Measurements from ENCODE around the gene TTLL12. TPM values are rescaled to one million over a fixed set of nuclear protein-coding genes. Genes with fewer than 3 reads are reported as not detected.

Gene TTLL12
- total RNA-seq, 1 experiment from 2014 or later: 100 TPM

DNA sequence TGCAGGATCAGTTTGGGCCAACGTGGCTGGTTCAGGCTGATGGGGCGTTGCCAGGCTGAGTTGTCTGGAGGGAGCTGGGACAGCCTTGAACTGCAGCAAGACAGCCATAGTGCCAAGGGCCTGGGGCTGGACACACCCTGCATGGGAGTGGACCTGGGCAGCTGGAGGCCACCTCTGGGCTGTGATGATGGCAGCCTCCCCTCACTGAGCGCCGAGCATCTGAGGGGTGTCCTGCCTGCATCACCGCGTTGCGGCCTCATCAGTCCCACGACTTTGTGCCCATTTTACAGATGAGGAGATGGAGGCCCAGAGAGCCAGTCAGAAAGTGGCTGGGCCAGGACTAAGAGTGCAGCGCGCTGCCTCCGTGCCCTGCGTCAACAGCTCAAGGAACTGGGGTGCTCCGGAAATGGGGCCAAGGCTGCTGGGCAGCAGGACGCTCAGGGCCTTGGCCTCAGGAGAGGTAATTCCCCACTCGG lies 36.2 kb downstream of the TTLL12 start:
- intact Hi-C loops (cut with micrococcal nuclease): no loop called here
- DNase-seq (ENCODE audit: low read depth, low spot score): no peak
- POLR2A ChIA-PET: interaction anchor here (1.0 to 1.4 kb wide), 2 partner anchors 23 to 37 kb away, joined by 4 read pairs; no protein-coding TSS in a partner anchor

DNA sequence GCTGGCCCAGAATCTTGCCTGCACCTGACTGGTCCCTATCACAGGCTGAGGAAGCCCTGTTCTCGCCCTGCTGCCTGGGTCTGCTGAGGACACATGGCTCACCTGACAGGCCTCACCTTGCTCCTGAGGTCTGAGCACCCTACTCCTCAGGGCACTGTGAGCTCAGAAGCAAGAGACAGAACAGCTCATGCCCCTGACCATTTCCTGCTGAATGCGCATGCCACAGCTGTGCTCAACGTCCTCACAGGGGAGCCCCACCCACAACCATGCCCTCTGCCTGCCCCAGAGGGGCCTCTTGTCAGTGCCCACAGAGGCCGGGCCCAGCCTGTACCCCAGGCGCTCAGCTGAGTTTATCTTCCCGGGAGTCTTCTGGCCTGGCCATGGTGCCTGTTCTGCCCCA lies 38.4 kb downstream of the TTLL12 start:
- H3K9ac ChIP-seq (ENCODE audit: low read length): no peak overlapping the region
- no peak for ATAC-seq

More for the DNA sequence above, 36.2 kb downstream of the TTLL12 start:
- CTCF ChIA-PET: interaction anchor here (0.7 kb wide), 1 partner anchor 14 kb away, joined by 3 read pairs; no protein-coding TSS in a partner anchor
- no peaks in the 10 kb centered on the region for H3K27me3 ChIP-seq (ENCODE audit: insufficient read depth, low read length)
- H2AFZ ChIP-seq (ENCODE audit: low read depth, low read length, poor library complexity, severe bottlenecking): no peak overlapping the region
- H3K4me2 ChIP-seq (ENCODE audit: low read length): peak overlapping the region; percentile 99
- BruUV-seq (replicated peaks): no TSS peak
- peak overlapping the region; percentile 92; the same call in 1 of the 2 replicates for H3K27ac ChIP-seq (ENCODE audit: low read depth, low read length)
- TF ChIP-seq EGR1 (IDR thresholded peaks at IDR 0.05; ENCODE audit: low read depth) (no peak), CEBPB (IDR thresholded peaks at IDR 0.05; ENCODE audit: low read depth) (no peak), CBX3 (IDR thresholded peaks at IDR 0.05; ENCODE audit: low read depth) (no peak)
- H3K9ac ChIP-seq (ENCODE audit: low read length): peak overlapping the region; percentile 78
- H3K9me2 ChIP-seq (ENCODE audit: insufficient read depth): no peaks in the 10 kb centered on the region
- no peaks in the 10 kb centered on the region for H4K20me1 ChIP-seq (ENCODE audit: insufficient read depth)
- H3K4me1 ChIP-seq (ENCODE audit: control insufficient read depth in 1 of 2, insufficient read depth in 2 of 2, low read length in 2 of 2): peaks cover 9 to 35% of the 10 kb centered on the region in 2 experiments
- RAD21 ChIA-PET (ENCODE audit: low non-redundant PET in 1 of 2, low total read pairs in 2 of 2, uncharacterized antibody in 2 of 2, unreplicated experiment in 2 of 2): interaction anchor here in 1 of 2 experiments (0.8 kb wide), 1 partner anchor 44 kb away, joined by 3 read pairs; no protein-coding TSS in a partner anchor
- no peaks in the 10 kb centered on the region; a peak in 1 of 4 replicates for H3K36me3 ChIP-seq (ENCODE audit: control insufficient read depth in 1 of 2, insufficient read depth in 2 of 2, low read length in 2 of 2)
- peak; percentile 1; the same call in 1 of the 2 replicates for ATAC-seq
- H3K9me3 ChIP-seq (ENCODE audit: control insufficient read depth in 1 of 2, insufficient read depth in 1 of 2, low read depth in 1 of 2, low read length in 2 of 2): no peaks in the 10 kb centered on the region
- peaks cover 40% of the 10 kb centered on the region for H3K79me2 ChIP-seq (ENCODE audit: insufficient read depth, low read length)
- peak overlapping the region; percentile 80 to 82 for H3K4me3 ChIP-seq (replicated peaks in 1 of 2; ENCODE audit: low read depth in 1 of 2, low read length in 2 of 2)

More for the DNA sequence above, 38.4 kb downstream of the TTLL12 start:
- Histone ChIP-seq H2AFZ (ENCODE audit: low read depth, low read length, poor library complexity, severe bottlenecking) (no peak overlapping the region), H3K36me3 (ENCODE audit: control insufficient read depth in 1 of 2, insufficient read depth in 2 of 2, low read length in 2 of 2) (no peaks in the 10 kb centered on the region), H3K4me1 (ENCODE audit: control insufficient read depth in 1 of 2, insufficient read depth in 2 of 2, low read length in 2 of 2) (peaks cover 9 to 30% of the 10 kb centered on the region in 2 experiments; a peak in 3 of 4 replicates), H3K27me3 (ENCODE audit: insufficient read depth, low read length) (no peaks in the 10 kb centered on the region), H3K79me2 (ENCODE audit: insufficient read depth, low read length) (peaks cover 19% of the 10 kb centered on the region), H3K4me3 (replicated peaks in 1 of 2; ENCODE audit: low read depth in 1 of 2, low read length in 2 of 2) (no peak overlapping the region), H3K27ac (ENCODE audit: low read depth, low read length) (no peak overlapping the region), H3K4me2 (ENCODE audit: low read length) (no peak overlapping the region), H3K9me2 (ENCODE audit: insufficient read depth) (no peaks in the 10 kb centered on the region), H3K9me3 (ENCODE audit: control insufficient read depth in 1 of 2, insufficient read depth in 1 of 2, low read depth in 1 of 2, low read length in 2 of 2) (no peaks in the 10 kb centered on the region), H4K20me1 (ENCODE audit: insufficient read depth) (no peaks in the 10 kb centered on the region)
- intact Hi-C loops (cut with micrococcal nuclease): no loop called here
- no peak for DNase-seq (ENCODE audit: low read depth, low spot score)
- no TSS peak for BruUV-seq (replicated peaks)
- ChIA-PET CTCF (no interaction called here), RAD21 (ENCODE audit: low non-redundant PET in 1 of 2, low total read pairs in 2 of 2, uncharacterized antibody in 2 of 2, unreplicated experiment in 2 of 2) (no interaction called here), POLR2A (interaction anchor here (0.7 kb wide), 1 partner anchor 534 kb away, joined by 3 read pairs; the partner anchor contains the start of gene POLDIP3)
- no peak for TF ChIP-seq CTCF (IDR thresholded peaks at IDR 0.05 in 2 of 3, conservative IDR thresholded peaks at IDR 0.05 in 1 of 3; ENCODE audit: borderline replicate concordance in 1 of 3, insufficient read depth in 1 of 3, low read depth in 2 of 3, low read length in 2 of 3)
- no peak for TF ChIP-seq SIN3A (IDR thresholded peaks at IDR 0.05; ENCODE audit: low read depth)
- no peak for TF ChIP-seq CBX3 (IDR thresholded peaks at IDR 0.05; ENCODE audit: low read depth)
- TF ChIP-seq JUND (IDR thresholded peaks at IDR 0.05): no peak
- TF ChIP-seq MAX (IDR thresholded peaks at IDR 0.05): no peak
- TF ChIP-seq ZNF274 (IDR thresholded peaks at IDR 0.05; ENCODE audit: low read depth, low read length): no peak
- no peak for TF ChIP-seq ATF3 (IDR thresholded peaks at IDR 0.05)

All from HCT116 (cell line).